Measurements from ENCODE around the gene NUP88.

Gene NUP88

GRCh38 chr17:5405400-5405799, 14.1 kb downstream of the NUP88 start:
- Mint-ChIP-seq H3K4me1 (peaks cover 5 to 9% of the 10 kb centered on the region in 2 donors), H3K9me3 (no peaks in the 10 kb centered on the region), H3K36me3 (peaks cover 11 to 24% of the 10 kb centered on the region in 2 donors), H3K27me3 (no peaks in the 10 kb centered on the region), H3K27ac (peak overlapping the region; percentile 71), H3K4me3 (no peak overlapping the region)
- ATAC-seq (replicated peaks) (no peak), DNase-seq (no peak)

GRCh38 chr17:5399767-5400166, 19.7 kb downstream of the NUP88 start:
- Mint-ChIP-seq H3K27me3 (no peaks in the 10 kb centered on the region), H3K4me1 (peaks cover 0 to 2% of the 10 kb centered on the region in 2 donors), H3K4me3 (no peak overlapping the region), H3K36me3 (peaks cover 23 to 40% of the 10 kb centered on the region in 2 donors), H3K9me3 (no peaks in the 10 kb centered on the region), H3K27ac (no peak overlapping the region)
- ATAC-seq (replicated peaks): no peak
- DNase-seq: no peak

DNA sequence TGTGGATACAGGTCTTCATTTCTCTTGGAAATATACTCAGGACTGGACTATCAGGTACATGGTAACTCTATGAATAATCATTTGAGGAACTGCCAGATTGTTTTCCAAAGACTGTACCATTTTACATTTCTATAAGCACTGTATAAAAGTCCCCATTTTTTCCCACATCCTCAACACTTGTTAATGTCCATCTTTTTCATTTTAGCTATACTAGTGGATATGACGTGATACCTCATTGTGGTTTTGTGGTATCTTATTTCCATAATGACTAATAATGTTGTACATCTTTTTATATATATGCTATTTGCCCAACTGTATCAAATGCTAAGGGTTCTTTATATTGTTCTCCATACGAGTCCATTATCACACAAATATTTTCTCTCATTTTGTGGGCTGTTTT, 22.9 kb downstream of the NUP88 start:
- Mint-ChIP-seq H3K36me3 (peaks cover 27 to 48% of the 10 kb centered on the region in 2 donors), H3K4me1 (peaks cover 0 to 2% of the 10 kb centered on the region in 2 donors), H3K27me3 (no peaks in the 10 kb centered on the region), H3K4me3 (no peak overlapping the region), H3K27ac (peak overlapping the region; percentile 62), H3K9me3 (no peaks in the 10 kb centered on the region)
- ATAC-seq (replicated peaks): peak; percentile 55 to 79
- no peak for DNase-seq

DNA sequence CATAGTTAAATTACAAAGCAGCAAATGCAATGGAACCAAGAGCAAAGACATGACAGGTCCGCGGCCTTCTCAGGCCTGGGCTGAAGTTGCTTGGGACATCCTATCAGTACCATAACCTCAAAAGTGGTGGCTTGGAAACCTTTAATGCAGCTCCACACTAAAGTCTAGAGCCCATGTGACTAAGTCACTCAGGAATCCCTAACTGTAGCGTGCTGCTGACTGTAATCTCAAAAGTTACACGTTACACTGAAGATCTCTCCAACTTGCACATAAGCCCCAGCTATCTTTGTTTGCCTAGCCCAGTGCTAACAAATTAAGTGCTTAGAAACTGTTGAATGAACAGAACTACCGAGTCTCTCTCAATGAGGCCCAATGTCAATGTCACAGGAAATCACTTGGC, 27.8 kb downstream of the NUP88 start:
- DNase-seq: no peak
- Mint-ChIP-seq H3K36me3 (peaks cover 22 to 45% of the 10 kb centered on the region in 2 donors), H3K9me3 (peaks cover 0 to 3% of the 10 kb centered on the region in 2 donors), H3K4me1 (peaks cover 5 to 6% of the 10 kb centered on the region in 2 donors), H3K27ac (peak overlapping the region; percentile 6), H3K4me3 (no peak overlapping the region), H3K27me3 (no peaks in the 10 kb centered on the region)
- no peak for ATAC-seq (replicated peaks)

DNA sequence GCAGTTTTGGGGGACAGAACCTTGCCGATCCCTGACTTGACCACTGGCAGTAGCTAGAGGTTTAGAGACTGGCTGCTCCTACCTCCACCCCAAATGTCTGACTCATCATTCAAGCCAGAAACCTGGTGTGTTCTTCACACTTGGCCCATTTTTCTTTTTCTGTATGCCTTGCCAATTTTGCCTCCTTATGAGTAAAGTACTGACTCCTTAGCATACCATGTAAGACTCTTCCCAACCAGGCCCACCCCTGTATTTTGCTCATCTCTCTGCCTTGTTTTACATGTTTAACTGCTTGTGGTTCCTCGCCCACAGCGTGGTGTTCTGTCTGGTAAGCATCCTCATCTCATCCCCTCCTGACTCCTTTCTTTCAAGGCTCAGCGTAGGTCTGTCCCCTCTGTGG, 37.9 kb downstream of the NUP88 start:
- no peaks in the 10 kb centered on the region for H3K27me3 Mint-ChIP-seq
- DNase-seq (no peak), ATAC-seq (replicated peaks) (peak in 1 of 2 donors; percentile 8)
- peak overlapping the region; percentile 70 for H3K27ac Mint-ChIP-seq
- peaks cover 13 to 15% of the 10 kb centered on the region in 2 donors for H3K4me1 Mint-ChIP-seq
- peak overlapping the region in 1 of 2 donors; percentile 22 for H3K4me3 Mint-ChIP-seq
- peaks cover 42 to 52% of the 10 kb centered on the region in 2 donors for H3K36me3 Mint-ChIP-seq
- H3K9me3 Mint-ChIP-seq: no peaks in the 10 kb centered on the region

DNA sequence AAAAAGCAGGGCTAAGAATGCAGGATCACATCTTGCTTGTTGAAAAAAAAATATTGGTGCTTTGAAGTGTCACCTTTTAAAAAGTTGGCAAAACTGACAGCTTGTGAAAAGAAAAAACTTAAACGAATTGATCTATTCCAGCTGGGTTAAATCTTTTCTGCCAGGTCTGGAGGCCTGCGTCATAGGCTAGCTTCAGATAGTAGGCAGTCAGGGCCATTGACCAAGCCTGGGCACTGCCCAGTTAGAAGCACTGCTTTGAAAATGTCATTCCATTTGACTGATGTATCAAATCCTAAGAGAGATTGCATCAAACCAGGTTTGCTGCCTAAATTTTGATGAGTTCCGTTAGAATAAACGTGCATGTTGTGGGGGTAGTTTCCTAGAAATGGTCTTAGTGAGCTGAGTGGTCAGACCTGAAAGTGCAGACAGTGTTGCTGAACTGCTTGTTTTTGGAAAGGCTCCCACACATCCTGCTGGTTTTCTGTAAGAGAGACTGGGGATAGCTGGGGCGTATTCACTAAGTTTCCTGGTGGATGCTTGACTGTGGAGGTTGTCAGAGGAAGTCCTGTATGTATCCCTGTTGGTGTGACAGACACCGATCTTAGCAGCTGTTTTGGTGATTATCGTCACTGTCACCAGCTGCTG, 38.8 kb downstream of the NUP88 start:
- Mint-ChIP-seq H3K27ac (peak overlapping the region; percentile 87), H3K36me3 (peaks cover 43 to 52% of the 10 kb centered on the region in 2 donors), H3K27me3 (no peaks in the 10 kb centered on the region), H3K4me1 (peaks cover 13 to 15% of the 10 kb centered on the region in 2 donors), H3K4me3 (no peak overlapping the region), H3K9me3 (no peaks in the 10 kb centered on the region)
- DNase-seq (no peak), ATAC-seq (replicated peaks) (no peak)

DNA sequence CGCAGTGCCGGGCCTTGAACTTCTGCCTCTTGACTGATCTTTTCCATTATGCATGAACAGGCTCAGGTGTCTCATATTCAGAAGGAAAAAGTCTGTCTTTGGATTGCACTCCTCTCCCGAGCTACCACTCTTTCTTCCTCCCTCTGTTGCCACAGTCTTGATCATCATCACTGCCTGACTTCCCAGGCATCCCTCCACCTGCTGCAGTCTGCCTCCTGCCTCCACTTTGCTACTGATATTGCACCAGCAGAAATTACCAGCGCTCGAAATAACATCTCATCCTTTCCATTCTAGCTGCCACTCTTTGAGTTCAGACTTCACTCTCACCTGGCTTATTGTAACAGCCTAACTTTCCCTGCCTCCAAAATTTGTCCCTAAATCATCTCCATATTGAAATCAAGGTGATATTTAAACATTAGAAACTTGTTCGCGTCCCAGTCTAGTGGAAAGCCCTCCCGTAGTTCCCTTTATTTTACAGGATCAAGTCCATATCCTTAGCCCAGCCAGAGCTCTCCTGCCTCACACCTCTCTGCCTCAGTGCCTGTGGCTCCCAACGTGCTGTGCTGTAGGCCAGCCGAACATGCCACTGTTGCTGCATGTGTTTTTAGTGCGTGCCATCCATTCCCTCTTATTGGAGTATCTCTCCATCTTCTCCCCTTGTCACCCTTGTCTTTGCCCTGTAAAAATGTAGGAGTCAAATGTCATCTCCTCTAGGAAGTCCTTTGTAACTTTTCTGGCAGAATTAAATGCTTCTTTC, 39.9 kb downstream of the NUP88 start:
- H3K9me3 Mint-ChIP-seq: no peaks in the 10 kb centered on the region

GRCh38 chr17:5378566-5379207, 40.8 kb downstream of the NUP88 start:
- no peak for DNase-seq
- Mint-ChIP-seq H3K4me1 (peaks cover 13 to 15% of the 10 kb centered on the region in 2 donors), H3K27ac (peak overlapping the region; percentile 87), H3K36me3 (peaks cover 48 to 60% of the 10 kb centered on the region in 2 donors), H3K9me3 (no peaks in the 10 kb centered on the region), H3K27me3 (no peaks in the 10 kb centered on the region), H3K4me3 (peak overlapping the region in 1 of 2 donors; percentile 37)
- ATAC-seq (replicated peaks): peak; percentile 22 to 48

More for the DNA sequence above, 39.9 kb downstream of the NUP88 start:
- peak overlapping the region; percentile 87 for H3K27ac Mint-ChIP-seq
- H3K27me3 Mint-ChIP-seq: no peaks in the 10 kb centered on the region
- ATAC-seq (replicated peaks) (no peak), DNase-seq (no peak)
- peaks cover 43 to 57% of the 10 kb centered on the region in 2 donors for H3K36me3 Mint-ChIP-seq
- H3K4me3 Mint-ChIP-seq: no peak overlapping the region
- peaks cover 13 to 15% of the 10 kb centered on the region in 2 donors for H3K4me1 Mint-ChIP-seq

- no peaks in the 10 kb centered on the region for H3K4me1 Mint-ChIP-seq
- no peaks in the 10 kb centered on the region for H3K27me3 Mint-ChIP-seq
- peak overlapping the region; percentile 27 for H3K27ac Mint-ChIP-seq
- ATAC-seq (replicated peaks) (peak; percentile 5 to 85), DNase-seq (no peak)
- H3K4me3 Mint-ChIP-seq: no peak overlapping the region
- H3K9me3 Mint-ChIP-seq: no peaks in the 10 kb centered on the region
- peaks cover 28 to 57% of the 10 kb centered on the region in 2 donors for H3K36me3 Mint-ChIP-seq
These were observed 46.4 kb downstream of the NUP88 start for GRCh38 chr17:5373112-5373511.

GRCh38 chr17:5370411-5370810, 49.1 kb downstream of the NUP88 start:
- peak overlapping the region; percentile 72 for H3K27ac Mint-ChIP-seq

DNA sequence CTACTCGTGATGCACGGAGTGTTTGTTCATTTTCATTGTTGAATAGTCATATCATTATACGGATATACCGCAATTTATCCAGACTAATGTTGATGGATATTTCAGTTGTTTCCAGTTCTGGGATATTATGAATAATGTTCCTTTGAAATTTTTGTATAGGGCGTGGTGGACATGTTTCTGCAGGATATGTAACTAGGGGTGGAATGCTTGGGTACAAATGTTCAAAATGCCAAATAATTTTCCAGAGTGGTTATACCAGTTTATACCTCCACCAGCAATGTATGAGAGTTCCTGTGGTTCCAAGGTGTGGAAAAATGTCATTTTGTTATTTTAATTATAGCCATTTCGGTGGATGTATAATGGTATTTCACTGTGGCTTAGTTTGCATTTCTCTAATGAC, 53.6 kb downstream of the NUP88 start:
- no peak overlapping the region for H3K4me3 Mint-ChIP-seq
- peaks cover 3 to 7% of the 10 kb centered on the region in 2 donors for H3K4me1 Mint-ChIP-seq
- H3K9me3 Mint-ChIP-seq: no peaks in the 10 kb centered on the region
- peaks cover 41 to 71% of the 10 kb centered on the region in 2 donors for H3K36me3 Mint-ChIP-seq
- ATAC-seq (replicated peaks): no peak
- H3K27me3 Mint-ChIP-seq: no peaks in the 10 kb centered on the region
- peak overlapping the region; percentile 63 for H3K27ac Mint-ChIP-seq
- no peak for DNase-seq

More at GRCh38 chr17:5370411-5370810, 49.1 kb downstream of the NUP88 start:
- DNase-seq (no peak), ATAC-seq (replicated peaks) (no peak)
- peaks cover 0 to 3% of the 10 kb centered on the region in 2 donors for H3K4me1 Mint-ChIP-seq
- H3K9me3 Mint-ChIP-seq: no peaks in the 10 kb centered on the region
- peaks cover 33 to 61% of the 10 kb centered on the region in 2 donors for H3K36me3 Mint-ChIP-seq
- no peak overlapping the region for H3K4me3 Mint-ChIP-seq
- H3K27me3 Mint-ChIP-seq: no peaks in the 10 kb centered on the region

DNA sequence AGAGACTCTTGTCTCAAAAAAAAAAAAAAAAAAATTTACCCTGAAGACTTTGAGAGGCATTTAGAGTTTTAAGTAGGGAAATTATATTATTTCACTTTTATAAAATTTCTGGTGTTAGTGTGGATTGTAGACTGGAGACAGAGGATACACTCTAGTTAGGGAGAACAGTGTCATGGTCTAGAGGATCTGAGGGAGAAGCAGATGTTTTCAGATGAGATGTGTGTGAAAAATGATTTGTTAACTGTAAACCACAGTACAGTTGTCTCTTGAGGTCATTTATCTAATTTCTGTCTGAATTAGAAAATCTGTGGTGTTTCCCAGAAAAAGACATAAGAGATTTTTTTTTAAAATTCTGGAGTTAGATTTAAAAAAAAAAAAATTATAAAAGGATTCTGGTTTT, 54.8 kb downstream of the NUP88 start:
- ATAC-seq (replicated peaks) (no peak), DNase-seq (no peak)
- peaks cover 44 to 69% of the 10 kb centered on the region in 2 donors for H3K36me3 Mint-ChIP-seq
- H3K27ac Mint-ChIP-seq: peak overlapping the region; percentile 44
- H3K4me1 Mint-ChIP-seq: peaks cover 3 to 7% of the 10 kb centered on the region in 2 donors
- H3K4me3 Mint-ChIP-seq: no peak overlapping the region
- no peaks in the 10 kb centered on the region for H3K9me3 Mint-ChIP-seq
- no peaks in the 10 kb centered on the region for H3K27me3 Mint-ChIP-seq

GRCh38 chr17:5364156-5364555, 55.3 kb downstream of the NUP88 start:
- H3K4me1 Mint-ChIP-seq: peaks cover 3 to 7% of the 10 kb centered on the region in 2 donors
- DNase-seq: no peak

DNA sequence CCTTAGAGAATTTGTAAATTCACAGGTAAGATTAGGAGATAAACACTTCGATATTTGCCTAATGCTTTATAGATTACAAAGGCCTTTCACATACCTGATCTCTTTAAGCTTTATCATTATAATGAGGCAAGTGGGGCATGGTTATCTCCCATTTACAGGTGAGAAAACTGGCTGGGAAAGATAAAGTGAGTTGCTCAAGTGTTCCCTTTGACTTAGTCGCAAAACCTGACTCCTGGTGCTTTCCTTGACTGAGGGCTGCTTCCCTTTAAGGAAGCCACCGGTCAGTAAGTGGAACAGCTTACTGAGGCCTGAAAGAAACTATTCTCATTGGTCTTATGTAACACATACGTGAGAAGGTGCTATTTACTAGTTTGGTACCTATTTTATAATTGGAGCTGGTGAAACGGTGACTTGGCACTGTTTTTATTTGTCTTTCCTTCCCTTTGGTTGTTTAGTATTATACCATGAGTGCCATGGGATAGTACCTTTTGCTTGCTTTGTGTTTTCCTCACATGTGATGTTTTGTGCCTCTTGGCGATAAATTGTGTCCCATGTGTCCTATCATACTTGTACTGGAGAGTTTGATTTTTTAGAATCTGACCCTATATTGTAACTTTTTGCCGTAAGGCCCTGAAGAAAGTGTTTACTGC, 57.2 kb downstream of the NUP88 start:
- no peak for DNase-seq
- no peaks in the 10 kb centered on the region for H3K27me3 Mint-ChIP-seq
- ATAC-seq (replicated peaks): no peak
- H3K27ac Mint-ChIP-seq: no peak overlapping the region
- H3K9me3 Mint-ChIP-seq: no peaks in the 10 kb centered on the region
- no peak overlapping the region for H3K4me3 Mint-ChIP-seq
- H3K36me3 Mint-ChIP-seq: peaks cover 34 to 64% of the 10 kb centered on the region in 2 donors
- H3K4me1 Mint-ChIP-seq: peaks cover 3 to 7% of the 10 kb centered on the region in 2 donors

More at GRCh38 chr17:5364156-5364555, 55.3 kb downstream of the NUP88 start:
- no peaks in the 10 kb centered on the region for H3K27me3 Mint-ChIP-seq
- ATAC-seq (replicated peaks): no peak
- H3K27ac Mint-ChIP-seq: peak overlapping the region; percentile 56
- no peak overlapping the region for H3K4me3 Mint-ChIP-seq
- peaks cover 39 to 65% of the 10 kb centered on the region in 2 donors for H3K36me3 Mint-ChIP-seq
- no peaks in the 10 kb centered on the region for H3K9me3 Mint-ChIP-seq

Measured in stimulated activated naive B cell treated with anti-CD40 and anti-IgM and Interleukin-4, amounts not matched to agents 10 μg/mL and 1 μg/mL and 100 μg/mL, for 72 hours (primary cell).